GM12878 (cell line): ENCODE measurements around the gene MYRF. TPM values are rescaled to one million over a fixed set of nuclear protein-coding genes. Genes with fewer than 3 reads are reported as not detected.

ENCODE experiments used
- ATAC-seq: fragments of 200-7000 bp; cut with Tn5 transposase; 3 replicates; pipeline ENCODE4 v1.9.1; 2020; ENCODE audit warnings: mild to moderate bottlenecking, moderate library complexity
- BruUV-seq: library from RNA; stranded (reverse); fragments of 400-500 nt; replicated peaks from 2 replicates; lab custom pipeline; 2021; lab: Mats Ljungman, UMichigan
- CTCF ChIA-PET: fragments of 300-600 bp; sonication (Branson Sonifier 250); formaldehyde crosslinking; extraction: SDS; loops from one replicate; lab custom pipeline; 2021; ENCODE audit warnings: inconsistent platforms; lab: Yijun Ruan, JAX
- POLR2A ChIA-PET: fragments of 350-600 bp; formaldehyde crosslinking; extraction: SDS; loops from one replicate; lab custom pipeline; 2021; ENCODE audit warnings: inconsistent platforms; lab: Charles Lee
- RAD21 ChIA-PET: fragments of 300-600 bp; sonication (Branson Sonifier 250); formaldehyde crosslinking; loops from one replicate; lab custom pipeline; 2023; ENCODE audit warnings: antibody characterized with exemption; ENCODE audit not compliant: unreplicated experiment; lab: Charles Lee
- SMC1A ChIA-PET: fragments of 300-600 bp; sonication (Branson Sonifier 250); formaldehyde crosslinking; loops from one replicate; lab custom pipeline; 2023; ENCODE audit not compliant: unreplicated experiment, uncharacterized antibody; lab: Charles Lee
- DNase-seq: peaks from one replicate; pipeline ENCODE4 v3.0.0-alpha.2; 2011; ENCODE audit warnings: low read depth, low spot score
- FAIRE-seq: peaks from 3 replicates; lab custom pipeline; 2011; peaks lifted over from hg19 to GRCh38; lab: Jason Lieb, UNC
- H2AFZ ChIP-seq: 2 replicates; pipeline ENCODE4 v1.6.0; 2011; ENCODE audit warnings: low read depth, low read length, control low read depth; ENCODE audit not compliant: control insufficient read depth
- H3K27ac ChIP-seq: 2 replicates; pipeline ENCODE4 v1.5.1; 2011; ENCODE audit warnings: control low read depth; ENCODE audit not compliant: control insufficient read depth, insufficient read depth
- H3K27me3 ChIP-seq, 2 experiments: replicated peaks in 1 of 2; 2 replicates each; pipeline versions ENCODE4 v1.6.0 to v1.6.1; 2011; ENCODE audit warnings: low read length in 1 of 2; ENCODE audit not compliant: control insufficient read depth in 2 of 2, insufficient read depth in 2 of 2
- H3K36me3 ChIP-seq, 2 experiments: 2 replicates each; pipeline ENCODE4 v1.5.1; 2011; ENCODE audit warnings: low read length in 1 of 2; ENCODE audit not compliant: control insufficient read depth in 2 of 2, insufficient read depth in 2 of 2
- H3K4me1 ChIP-seq: 2 replicates; pipeline ENCODE4 v1.6.1; 2011; ENCODE audit warnings: mild to moderate bottlenecking, low read length, moderate library complexity, mixed read lengths; ENCODE audit not compliant: control insufficient read depth, insufficient read depth
- H3K4me2 ChIP-seq: 2 replicates; pipeline ENCODE4 v1.6.0; 2011; ENCODE audit warnings: control low read depth; ENCODE audit not compliant: control insufficient read depth, insufficient read depth
- H3K4me3 ChIP-seq: fragments of 200-600 bp; sonication (generic); 2 replicates; pipeline ENCODE4 v1.5.1; 2016
- H3K79me2 ChIP-seq: 2 replicates; pipeline ENCODE4 v1.6.0; 2011; ENCODE audit warnings: low read length; ENCODE audit not compliant: control insufficient read depth, insufficient read depth
- H3K9ac ChIP-seq: 2 replicates; pipeline ENCODE4 v1.8.0; 2011; ENCODE audit warnings: low read length, control low read depth, mixed read lengths; ENCODE audit not compliant: control insufficient read depth, insufficient read depth
- H3K9me3 ChIP-seq: replicated peaks from 3 replicates; pipeline ENCODE4 v1.5.1; 2011; ENCODE audit warnings: mild to moderate bottlenecking, low read length; ENCODE audit not compliant: control insufficient read depth, insufficient read depth
- H4K20me1 ChIP-seq: 2 replicates; pipeline ENCODE4 v1.6.0; 2011; ENCODE audit not compliant: control insufficient read depth, insufficient read depth
- CBX3 ChIP-seq: fragments of 200-600 bp; sonication (generic); IDR thresholded peaks from 2 replicates; pipeline ENCODE4 v1.6.1; 2016; ENCODE audit warnings: low read depth, borderline replicate concordance
- IKZF1 ChIP-seq: fragments of 450-650 bp; conservative IDR thresholded peaks from 2 replicates; pipeline ENCODE4 v1.6.1; 2017; ENCODE audit warnings: antibody characterized with exemption, mild to moderate bottlenecking
- IRF4 ChIP-seq: IDR thresholded peaks from 2 replicates; pipeline ENCODE4 v1.6.1; 2011; ENCODE audit warnings: low read depth, low read length
- JUNB ChIP-seq: IDR thresholded peaks from 2 replicates; pipeline ENCODE4 v1.6.1; 2016; ENCODE audit warnings: antibody characterized with exemption, mild to moderate bottlenecking
- RUNX3 ChIP-seq: IDR thresholded peaks from 2 replicates; pipeline ENCODE4 v1.6.1; 2012; ENCODE audit warnings: low read length, inconsistent platforms
- SIN3A ChIP-seq: IDR thresholded peaks from 2 replicates; pipeline ENCODE4 v1.6.1; 2012; ENCODE audit warnings: low read depth, low read length, improper control_type of control experiment
- WGBS: methylation state at CpG from one replicate; pipeline ENCODE4 v1.1.6; 2016; ENCODE audit warnings: low lambda C conversion rate; ENCODE audit not compliant: insufficient replicate concordance, insufficient coverage; ENCODE audit errors: missing lambda C conversion rate; 5-methylcytosine and 5-hydroxymethylcytosine counted together
- in situ Hi-C: fragments of 300-500 bp; cut with MboI; formaldehyde crosslinking; loops from 9 replicates; pipeline ENCODE4 v1.14.3; 2018; ENCODE audit warnings: mixed read lengths
- intact Hi-C: fragments of 100-400 bp; cut with micrococcal nuclease; formaldehyde crosslinking; loops from one replicate; pipeline ENCODE4 v1.14.2; 2022; ENCODE audit not compliant: unreplicated experiment
- polyA plus RNA-seq, 11 experiments: library from polyadenylated mRNA; depleted of rRNA in 4 of 11; unstranded in 6 of 11; stranded (reverse) in 5 of 11; fragments of >200 nt; fragmentation: Nextera tagmentation in 4 of 11; fragmentation: Illumina TruSeq in 1 of 11; extraction: Ambion mirVana in 4 of 11; extraction: Trizol in 1 of 11; gene quantifications; 1 replicate in 1 of 11; 2 replicates in 10 of 11; pipeline versions ENCODE4 v1.2.1 to v1.2.3, GENCODE V29; 2011 to 2016; ENCODE audit warnings: inconsistent platforms in 2 of 11, missing spikeins in 2 of 11, low read depth in 1 of 11
- total RNA-seq, 4 experiments: library from RNA; depleted of rRNA in 3 of 4; stranded (reverse); fragments of >200 nt in 3 of 4; fragmentation: Illumina TruSeq in 1 of 4; extraction: Trizol in 1 of 4; gene quantifications; 2 replicates each; pipeline versions ENCODE4 v1.2.1 to v1.2.3, GENCODE V29; 2013 to 2021
- TF ChIP-seq, protein P1 (sequence below): fragments of 450-650 bp; IDR thresholded peaks from 2 replicates; pipeline ENCODE4 v1.6.1; 2017; ENCODE audit warnings: mild to moderate bottlenecking

The MYRF gene
- total and polyA plus RNA-seq, 10 of the 15 experiments (the other 5 are each of a cell fraction or from before 2014, with no cell fraction given) = 0.27 to 15.6 (median 0.89) TPM

GRCh38 chr11:61774411-61774810 lies 22.0 kb downstream of the MYRF start:
- Histone ChIP-seq H2AFZ (no peak overlapping the region), H3K27ac (no peak overlapping the region), H3K4me2 (no peak overlapping the region), H3K9me3 (no peaks in the 10 kb centered on the region), H3K79me2 (no peaks in the 10 kb centered on the region), H3K36me3 (no peaks in the 10 kb centered on the region), H3K4me1 (no peaks in the 10 kb centered on the region; the same call in 1 of the 2 replicates), H3K9ac (no peak overlapping the region), H4K20me1 (no peaks in the 10 kb centered on the region), H3K27me3 (no peaks in the 10 kb centered on the region), H3K4me3 (no peak overlapping the region)
- intact Hi-C loops (no loop called here), in situ Hi-C loops (no loop called here)
- ChIA-PET SMC1A (no interaction called here), POLR2A (interaction anchor here (0.6 to 0.7 kb wide), 2 partner anchors 44 to 640 kb away, joined by 4 to 5 read pairs; no protein-coding TSS in a partner anchor), CTCF (interaction anchor here (1.6 to 7.5 kb wide), 5 partner anchors 12 to 41 kb away, joined by 4 to 88 read pairs (median 12); no protein-coding TSS in a partner anchor), RAD21 (interaction anchor here (2.5 kb wide), 1 partner anchor 27 kb away, joined by 15 read pairs; no protein-coding TSS in a partner anchor)
- no peak for FAIRE-seq
- 43% methylated on average over 8 of the region's 12 CpGs for WGBS
- no TSS peak for BruUV-seq
- ATAC-seq = no peak
- TF ChIP-seq SIN3A (no peak), IKZF1 (no peak), IRF4 (no peak), JUNB (no peak), CBX3 (no peak), RUNX3 (no peak)
- TF ChIP-seq, protein P1, sequence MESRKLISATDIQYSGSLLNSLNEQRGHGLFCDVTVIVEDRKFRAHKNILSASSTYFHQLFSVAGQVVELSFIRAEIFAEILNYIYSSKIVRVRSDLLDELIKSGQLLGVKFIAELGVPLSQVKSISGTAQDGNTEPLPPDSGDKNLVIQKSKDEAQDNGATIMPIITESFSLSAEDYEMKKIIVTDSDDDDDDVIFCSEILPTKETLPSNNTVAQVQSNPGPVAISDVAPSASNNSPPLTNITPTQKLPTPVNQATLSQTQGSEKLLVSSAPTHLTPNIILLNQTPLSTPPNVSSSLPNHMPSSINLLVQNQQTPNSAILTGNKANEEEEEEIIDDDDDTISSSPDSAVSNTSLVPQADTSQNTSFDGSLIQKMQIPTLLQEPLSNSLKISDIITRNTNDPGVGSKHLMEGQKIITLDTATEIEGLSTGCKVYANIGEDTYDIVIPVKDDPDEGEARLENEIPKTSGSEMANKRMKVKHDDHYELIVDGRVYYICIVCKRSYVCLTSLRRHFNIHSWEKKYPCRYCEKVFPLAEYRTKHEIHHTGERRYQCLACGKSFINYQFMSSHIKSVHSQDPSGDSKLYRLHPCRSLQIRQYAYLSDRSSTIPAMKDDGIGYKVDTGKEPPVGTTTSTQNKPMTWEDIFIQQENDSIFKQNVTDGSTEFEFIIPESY = no peak
- no peak for DNase-seq
